Hepatocyte (in vitro differentiated cells): ENCODE data around the gene POMP. TPM values are rescaled to one million over a fixed set of nuclear protein-coding genes. Genes with fewer than 3 reads are reported as not detected.

Source experiments
- DNase-seq: peaks from one replicate; pipeline ENCODE4 v3.0.0-alpha.2; 2016; ENCODE audit warnings: low spot score
- H2AFZ ChIP-seq: fragments of 200-600 bp; sonication (generic); 2 replicates; pipeline ENCODE4 v1.6.0; 2016; ENCODE audit warnings: antibody characterized with exemption, mild to moderate bottlenecking
- H3K27ac ChIP-seq: fragments of 200-600 bp; sonication (generic); 2 replicates; pipeline ENCODE4 v1.5.1; 2016; ENCODE audit warnings: mild to moderate bottlenecking
- H3K27me3 ChIP-seq: fragments of 200-600 bp; sonication (generic); 2 replicates; pipeline ENCODE4 v1.6.1; 2016
- H3K36me3 ChIP-seq: fragments of 200-600 bp; sonication (generic); replicated peaks from 2 replicates; pipeline ENCODE4 v1.5.1; 2016; ENCODE audit warnings: low read depth; ENCODE audit not compliant: insufficient read depth
- H3K4me1 ChIP-seq: fragments of 200-600 bp; sonication (generic); 2 replicates; pipeline ENCODE4 v1.5.1; 2016; ENCODE audit warnings: mild to moderate bottlenecking, moderate library complexity; ENCODE audit not compliant: insufficient read depth
- H3K4me2 ChIP-seq: fragments of 200-600 bp; sonication (generic); 2 replicates; pipeline ENCODE4 v1.6.0; 2016
- H3K4me3 ChIP-seq: fragments of 200-600 bp; sonication (generic); 2 replicates; pipeline ENCODE4 v1.5.1; 2016; ENCODE audit warnings: mild to moderate bottlenecking
- H3K79me2 ChIP-seq: fragments of 200-600 bp; sonication (generic); 2 replicates; pipeline ENCODE4 v1.6.0; 2017; ENCODE audit warnings: mild to moderate bottlenecking
- H3K9me2 ChIP-seq: fragments of 200-600 bp; sonication (generic); replicated peaks from 2 replicates; pipeline ENCODE4 v1.6.0; 2017; ENCODE audit warnings: mild to moderate bottlenecking; ENCODE audit not compliant: insufficient read depth
- H3K9me3 ChIP-seq: fragments of 200-600 bp; sonication (generic); 2 replicates; pipeline ENCODE4 v1.5.1; 2016; ENCODE audit warnings: low read depth, mild to moderate bottlenecking
- H4K20me1 ChIP-seq: fragments of 200-600 bp; sonication (generic); 2 replicates; pipeline ENCODE4 v1.6.0; 2016; ENCODE audit warnings: mild to moderate bottlenecking; ENCODE audit not compliant: insufficient read depth, poor library complexity, severe bottlenecking
- EZH2 ChIP-seq: fragments of 200-600 bp; sonication (generic); IDR thresholded peaks from 2 replicates; pipeline ENCODE4 v1.6.1; 2016; ENCODE audit warnings: antibody characterized with exemption, mild to moderate bottlenecking, borderline replicate concordance
- EZH2phosphoT487 ChIP-seq: fragments of 200-600 bp; sonication (generic); IDR thresholded peaks from one replicate; pipeline ENCODE4 v1.6.1; 2018; ENCODE audit warnings: antibody characterized with exemption, mild to moderate bottlenecking, low read depth, moderate library complexity; ENCODE audit not compliant: unreplicated experiment, severe bottlenecking
- whole genome bisulfite sequencing: methylation state at CpG from one replicate; pipeline ENCODE4 v1.1.6; 2016; ENCODE audit warnings: low lambda C conversion rate; ENCODE audit errors: missing lambda C conversion rate; 5-methylcytosine and 5-hydroxymethylcytosine counted together
- polyA plus RNA-seq: library from polyadenylated mRNA; unstranded; fragments of >200 nt; fragmentation: Nextera tagmentation; extraction: Ambion mirVana; gene quantifications from 2 replicates; pipeline ENCODE4 v1.2.1, GENCODE V29; 2016
- total RNA-seq: library from RNA; depleted of rRNA; stranded (reverse); fragments of >200 nt; gene quantifications from 2 replicates; pipeline ENCODE4 v1.2.3, GENCODE V29; 2014
- TF ChIP-seq, protein P1 (sequence below): fragments of 200-600 bp; sonication (generic); IDR thresholded peaks from 2 replicates; pipeline ENCODE4 v1.5.1; 2016; ENCODE audit warnings: antibody characterized with exemption, mild to moderate bottlenecking; ENCODE audit not compliant: poor library complexity

The POMP gene
- total and polyA plus RNA-seq, 2 experiments from 2014 or later: 88.1 to 198 TPM

GRCh38 chr13:28618230-28618994, 40.5 kb upstream of the POMP start:
- Histone ChIP-seq H3K79me2 (no peaks in the 10 kb centered on the region), H3K4me2 (no peak overlapping the region), H3K27ac (no peak overlapping the region), H3K27me3 (no peaks in the 10 kb centered on the region), H3K4me1 (no peaks in the 10 kb centered on the region), H3K36me3 (no peaks in the 10 kb centered on the region), H2AFZ (no peak overlapping the region), H3K9me3 (no peaks in the 10 kb centered on the region), H3K4me3 (no peak overlapping the region), H3K9me2 (no peaks in the 10 kb centered on the region), H4K20me1 (no peaks in the 10 kb centered on the region)
- WGBS: 87% methylated on average over 31 of the region's 31 CpGs
- DNase-seq: no peak
- TF ChIP-seq EZH2phosphoT487 (no peak), EZH2 (no peak)
- TF ChIP-seq, protein P1, sequence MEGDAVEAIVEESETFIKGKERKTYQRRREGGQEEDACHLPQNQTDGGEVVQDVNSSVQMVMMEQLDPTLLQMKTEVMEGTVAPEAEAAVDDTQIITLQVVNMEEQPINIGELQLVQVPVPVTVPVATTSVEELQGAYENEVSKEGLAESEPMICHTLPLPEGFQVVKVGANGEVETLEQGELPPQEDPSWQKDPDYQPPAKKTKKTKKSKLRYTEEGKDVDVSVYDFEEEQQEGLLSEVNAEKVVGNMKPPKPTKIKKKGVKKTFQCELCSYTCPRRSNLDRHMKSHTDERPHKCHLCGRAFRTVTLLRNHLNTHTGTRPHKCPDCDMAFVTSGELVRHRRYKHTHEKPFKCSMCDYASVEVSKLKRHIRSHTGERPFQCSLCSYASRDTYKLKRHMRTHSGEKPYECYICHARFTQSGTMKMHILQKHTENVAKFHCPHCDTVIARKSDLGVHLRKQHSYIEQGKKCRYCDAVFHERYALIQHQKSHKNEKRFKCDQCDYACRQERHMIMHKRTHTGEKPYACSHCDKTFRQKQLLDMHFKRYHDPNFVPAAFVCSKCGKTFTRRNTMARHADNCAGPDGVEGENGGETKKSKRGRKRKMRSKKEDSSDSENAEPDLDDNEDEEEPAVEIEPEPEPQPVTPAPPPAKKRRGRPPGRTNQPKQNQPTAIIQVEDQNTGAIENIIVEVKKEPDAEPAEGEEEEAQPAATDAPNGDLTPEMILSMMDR: no peak

DNA sequence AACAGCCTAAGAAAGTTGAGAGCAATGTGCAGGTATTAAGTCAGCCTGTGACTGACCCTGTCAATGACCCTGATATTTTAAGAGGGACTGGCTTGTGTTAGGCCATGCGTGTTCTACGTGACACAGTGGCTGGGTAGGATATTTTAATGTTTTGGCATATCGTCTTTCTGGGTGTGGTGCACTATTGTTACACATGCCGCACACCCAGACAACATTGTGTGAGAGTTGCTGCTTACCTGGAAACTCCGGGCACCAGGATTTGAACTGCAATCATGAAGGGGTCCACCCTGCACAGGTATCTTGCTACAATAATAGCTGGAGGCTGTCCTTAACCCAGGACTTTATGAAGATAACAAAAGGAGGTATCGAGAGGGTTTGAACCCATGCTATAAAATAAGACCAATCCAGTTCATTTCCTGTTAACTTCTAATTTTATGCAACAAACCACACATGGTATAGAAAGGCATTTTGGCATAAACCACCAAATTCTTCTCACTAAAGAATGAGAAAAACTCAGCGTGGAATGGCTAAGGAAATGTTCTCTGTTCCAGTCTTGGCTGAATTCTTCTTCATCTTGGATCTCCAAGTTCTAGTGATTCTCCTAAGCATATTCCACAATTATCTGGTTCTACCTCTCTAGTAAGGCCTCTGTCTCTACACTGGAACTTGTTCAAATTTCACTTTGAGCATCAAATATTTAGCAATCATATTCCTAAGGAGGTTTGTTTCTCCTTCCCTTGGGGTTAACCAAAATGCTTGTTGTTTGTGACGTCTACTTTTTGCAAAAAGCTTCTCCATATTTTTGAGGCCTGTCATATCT, 38.7 kb upstream of the POMP start:
- Histone ChIP-seq H3K27ac (no peak overlapping the region), H2AFZ (no peak overlapping the region), H3K36me3 (no peaks in the 10 kb centered on the region), H3K4me3 (no peak overlapping the region), H3K27me3 (no peaks in the 10 kb centered on the region), H4K20me1 (no peaks in the 10 kb centered on the region), H3K79me2 (no peaks in the 10 kb centered on the region), H3K4me1 (no peaks in the 10 kb centered on the region), H3K4me2 (no peak overlapping the region), H3K9me3 (no peaks in the 10 kb centered on the region), H3K9me2 (no peaks in the 10 kb centered on the region)
- 86% methylated on average over 8 of the region's 8 CpGs for WGBS
- TF ChIP-seq, protein P1: no peak
- TF ChIP-seq EZH2: no peak
- TF ChIP-seq EZH2phosphoT487: no peak
- DNase-seq: no peak

DNA sequence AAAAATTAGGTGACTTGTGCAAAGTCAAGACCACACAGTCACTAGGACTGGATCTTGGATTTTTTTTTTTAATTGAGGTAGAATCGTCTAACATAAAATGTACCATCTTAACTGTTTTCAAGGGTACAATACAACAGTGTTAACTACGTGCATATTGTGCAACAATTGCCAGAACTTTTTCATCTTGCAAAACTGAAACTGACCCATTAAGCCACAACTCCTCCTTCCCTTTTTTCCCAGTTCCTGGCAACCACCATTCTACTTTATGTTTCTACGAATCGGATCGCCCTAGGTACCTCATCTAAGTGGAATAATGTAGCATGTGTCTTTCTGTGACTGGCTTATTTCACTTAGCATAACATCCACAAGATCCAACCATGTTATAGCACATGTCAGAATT, 37.5 kb upstream of the POMP start:
- Histone ChIP-seq H3K4me3 (no peak overlapping the region), H3K9me2 (no peaks in the 10 kb centered on the region), H3K9me3 (no peaks in the 10 kb centered on the region), H3K79me2 (no peaks in the 10 kb centered on the region), H3K36me3 (no peaks in the 10 kb centered on the region), H3K4me1 (no peaks in the 10 kb centered on the region), H4K20me1 (no peaks in the 10 kb centered on the region), H3K27me3 (no peaks in the 10 kb centered on the region), H3K27ac (no peak overlapping the region), H2AFZ (no peak overlapping the region), H3K4me2 (no peak overlapping the region)
- DNase-seq: no peak
- WGBS: 92% methylated on average over 5 of the region's 5 CpGs
- no peak for TF ChIP-seq EZH2
- no peak for TF ChIP-seq EZH2phosphoT487
- TF ChIP-seq, protein P1: no peak
